OCI-LY1 (cell line): ENCODE data around the gene CARD14.

Experiments
- H2AFZ ChIP-seq: fragments of 200-600 bp; sonication (generic), shearing (Covaris generic); 2 replicates; pipeline ENCODE4 v1.6.0; 2014; ENCODE audit warnings: antibody characterized with exemption, mild to moderate bottlenecking, low read length
- H3F3A ChIP-seq: fragments of 200-600 bp; sonication (generic), shearing (Covaris generic); 2 replicates; pipeline ENCODE4 v1.6.0; 2014; ENCODE audit warnings: mild to moderate bottlenecking, antibody characterized with exemption, low read length, moderate library complexity; ENCODE audit not compliant: insufficient read depth
- H3K27ac ChIP-seq: fragments of 200-600 bp; sonication (generic); 2 replicates; pipeline ENCODE4 v1.5.1; 2014; ENCODE audit warnings: low read length, mixed run types, mild to moderate bottlenecking, low read depth; ENCODE audit not compliant: poor library complexity, severe bottlenecking
- H3K27me3 ChIP-seq: fragments of 200-600 bp; sonication (generic); 2 replicates; pipeline ENCODE4 v1.6.0; 2014; ENCODE audit warnings: antibody characterized with exemption, mild to moderate bottlenecking, low read length, moderate library complexity; ENCODE audit not compliant: insufficient read depth
- H3K36me3 ChIP-seq: fragments of 200-600 bp; sonication (generic); 2 replicates; pipeline ENCODE4 v1.6.1; 2014; ENCODE audit warnings: mild to moderate bottlenecking, antibody characterized with exemption, low read length, moderate library complexity, mixed read lengths; ENCODE audit not compliant: insufficient read depth
- H3K4me1 ChIP-seq: fragments of 200-600 bp; sonication (generic); 2 replicates; pipeline ENCODE4 v1.5.1; 2014; ENCODE audit warnings: mild to moderate bottlenecking, low read length, moderate library complexity; ENCODE audit not compliant: insufficient read depth, severe bottlenecking
- H3K4me2 ChIP-seq: fragments of 200-600 bp; sonication (generic), shearing (Covaris generic); 2 replicates; pipeline ENCODE4 v1.6.1; 2014; ENCODE audit warnings: low read length
- H3K4me3 ChIP-seq: fragments of 200-600 bp; sonication (generic); 2 replicates; pipeline ENCODE4 v1.5.1; 2014; ENCODE audit warnings: low read length, low read depth, mild to moderate bottlenecking, mixed read lengths; ENCODE audit not compliant: poor library complexity, severe bottlenecking
- H3K79me2 ChIP-seq: fragments of 200-600 bp; shearing (Covaris generic); 2 replicates; pipeline ENCODE4 v1.6.1; 2016; ENCODE audit warnings: mixed run types, low read length, mixed read lengths; ENCODE audit not compliant: insufficient read depth
- H3K9ac ChIP-seq: fragments of 200-600 bp; sonication (generic), shearing (Covaris generic); 2 replicates; pipeline ENCODE4 v1.6.1; 2014; ENCODE audit warnings: mild to moderate bottlenecking, low read length, mixed read lengths
- H3K9me2 ChIP-seq: fragments of 200-600 bp; sonication (generic), shearing (Covaris generic); 2 replicates; pipeline ENCODE4 v1.6.1; 2014; ENCODE audit warnings: low read depth, mild to moderate bottlenecking, low read length, mixed read lengths
- H3K9me3 ChIP-seq: fragments of 200-600 bp; shearing (Covaris generic); 2 replicates; pipeline ENCODE4 v1.6.1; 2014; ENCODE audit warnings: low read length, mixed read lengths
- H4K20me1 ChIP-seq: fragments of 200-600 bp; sonication (generic), shearing (Covaris generic); 2 replicates; pipeline ENCODE4 v1.6.0; 2016; ENCODE audit warnings: mild to moderate bottlenecking, low read length; ENCODE audit not compliant: insufficient read depth
- EZH2 ChIP-seq: fragments of 200-600 bp; sonication (generic), shearing (Covaris generic); IDR thresholded peaks from 2 replicates; pipeline ENCODE4 v1.8.0; 2017; ENCODE audit warnings: borderline replicate concordance, mixed run types, mild to moderate bottlenecking, antibody characterized with exemption, low read length, moderate library complexity, mixed read lengths
- TF ChIP-seq, protein P1 (sequence below): fragments of 200-600 bp; sonication (generic), shearing (Covaris generic); IDR thresholded peaks from 2 replicates; pipeline ENCODE4 v1.5.1; 2017; ENCODE audit warnings: mild to moderate bottlenecking, antibody characterized with exemption, low read length, moderate library complexity, mixed read lengths

The CARD14 gene

DNA sequence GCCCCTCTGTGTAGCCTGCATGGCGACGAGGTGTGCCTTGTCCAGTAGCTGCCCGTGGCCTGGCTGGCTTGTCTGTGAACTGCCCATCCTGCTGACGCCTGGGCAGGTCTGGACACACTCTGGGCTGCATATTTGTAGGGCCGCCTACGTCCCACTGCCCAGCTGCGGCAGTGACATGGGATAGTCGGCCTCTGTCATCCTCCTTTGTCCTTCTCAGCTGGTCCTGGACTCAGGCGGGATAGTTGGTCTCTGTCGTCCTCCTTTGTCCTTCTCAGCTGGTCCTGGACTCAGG lies 14.5 kb downstream of the CARD14 start:
- no peak overlapping the region for H3K9ac ChIP-seq
- peaks cover 13% of the 10 kb centered on the region for H3K27me3 ChIP-seq
- no peak overlapping the region for H3K4me2 ChIP-seq
- H3K4me1 ChIP-seq = no peaks in the 10 kb centered on the region
- H3K27ac ChIP-seq = no peak overlapping the region
- H3F3A ChIP-seq = no peaks in the 10 kb centered on the region
- H4K20me1 ChIP-seq = no peaks in the 10 kb centered on the region
- no peak overlapping the region for H2AFZ ChIP-seq
- H3K36me3 ChIP-seq = no peaks in the 10 kb centered on the region
- H3K9me3 ChIP-seq = no peaks in the 10 kb centered on the region
- TF ChIP-seq EZH2 = no peak
- TF ChIP-seq, protein P1, sequence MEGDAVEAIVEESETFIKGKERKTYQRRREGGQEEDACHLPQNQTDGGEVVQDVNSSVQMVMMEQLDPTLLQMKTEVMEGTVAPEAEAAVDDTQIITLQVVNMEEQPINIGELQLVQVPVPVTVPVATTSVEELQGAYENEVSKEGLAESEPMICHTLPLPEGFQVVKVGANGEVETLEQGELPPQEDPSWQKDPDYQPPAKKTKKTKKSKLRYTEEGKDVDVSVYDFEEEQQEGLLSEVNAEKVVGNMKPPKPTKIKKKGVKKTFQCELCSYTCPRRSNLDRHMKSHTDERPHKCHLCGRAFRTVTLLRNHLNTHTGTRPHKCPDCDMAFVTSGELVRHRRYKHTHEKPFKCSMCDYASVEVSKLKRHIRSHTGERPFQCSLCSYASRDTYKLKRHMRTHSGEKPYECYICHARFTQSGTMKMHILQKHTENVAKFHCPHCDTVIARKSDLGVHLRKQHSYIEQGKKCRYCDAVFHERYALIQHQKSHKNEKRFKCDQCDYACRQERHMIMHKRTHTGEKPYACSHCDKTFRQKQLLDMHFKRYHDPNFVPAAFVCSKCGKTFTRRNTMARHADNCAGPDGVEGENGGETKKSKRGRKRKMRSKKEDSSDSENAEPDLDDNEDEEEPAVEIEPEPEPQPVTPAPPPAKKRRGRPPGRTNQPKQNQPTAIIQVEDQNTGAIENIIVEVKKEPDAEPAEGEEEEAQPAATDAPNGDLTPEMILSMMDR = no peak
- H3K4me3 ChIP-seq = no peak overlapping the region
- H3K9me2 ChIP-seq = no peaks in the 10 kb centered on the region
- no peaks in the 10 kb centered on the region for H3K79me2 ChIP-seq

DNA sequence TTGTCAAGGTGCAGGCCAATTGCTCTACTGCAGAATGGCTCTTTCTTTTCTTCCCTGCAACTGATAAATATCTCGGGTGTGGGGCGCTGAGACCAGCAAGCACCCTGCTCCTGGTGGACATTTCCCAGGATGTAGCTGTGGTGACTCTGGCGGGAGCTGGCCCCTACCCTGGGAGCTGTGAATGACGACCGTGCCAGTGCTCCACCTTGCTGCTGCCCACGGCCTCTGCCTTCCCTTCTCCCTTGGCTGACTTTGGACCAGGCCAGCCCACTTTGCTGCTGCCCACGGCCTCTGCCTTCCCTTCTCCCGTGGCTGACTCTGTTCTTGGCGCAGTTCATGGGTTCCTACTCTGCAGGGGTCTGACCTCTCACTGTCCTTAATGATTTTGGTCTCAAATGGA lies 16.1 kb downstream of the CARD14 start:
- TF ChIP-seq, protein P1 = no peak
- TF ChIP-seq EZH2 = no peak

DNA sequence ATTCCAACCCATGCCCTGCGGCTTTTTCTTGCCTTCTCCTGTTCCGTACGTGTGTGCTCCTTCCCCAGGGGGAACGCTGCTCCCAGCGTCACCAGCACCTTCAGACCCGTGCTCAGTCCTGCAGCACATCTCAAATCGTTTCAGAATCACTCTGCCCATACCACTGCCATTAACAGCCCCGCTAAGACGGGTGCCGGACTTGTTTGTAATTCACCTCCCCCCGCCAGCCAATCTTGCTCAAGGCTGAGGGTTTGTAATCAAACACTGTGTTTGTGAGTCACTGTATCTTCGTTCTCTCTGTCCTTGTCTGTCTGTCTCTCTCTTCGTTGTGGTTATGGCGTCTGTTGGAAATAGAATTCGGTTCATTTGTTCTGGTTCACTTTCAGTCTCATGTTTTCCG lies 17.3 kb downstream of the CARD14 start:
- Histone ChIP-seq H3K9me3 (no peaks in the 10 kb centered on the region), H3K4me1 (no peaks in the 10 kb centered on the region), H3K79me2 (no peaks in the 10 kb centered on the region), H3K27ac (no peak overlapping the region), H3K4me3 (no peak overlapping the region), H3K36me3 (no peaks in the 10 kb centered on the region), H3K9me2 (no peaks in the 10 kb centered on the region), H3K9ac (no peak overlapping the region), H3F3A (no peaks in the 10 kb centered on the region), H3K27me3 (peaks cover 10% of the 10 kb centered on the region), H2AFZ (no peak overlapping the region), H4K20me1 (no peaks in the 10 kb centered on the region), H3K4me2 (no peak overlapping the region)
- no peak for TF ChIP-seq EZH2
- TF ChIP-seq, protein P1 = no peak

More for the DNA sequence above, 16.1 kb downstream of the CARD14 start:
- H3K4me3 ChIP-seq = no peak overlapping the region
- peaks cover 10% of the 10 kb centered on the region for H3K27me3 ChIP-seq
- H4K20me1 ChIP-seq = no peaks in the 10 kb centered on the region
- H3K27ac ChIP-seq = no peak overlapping the region
- no peaks in the 10 kb centered on the region for H3F3A ChIP-seq
- H3K9me2 ChIP-seq = no peaks in the 10 kb centered on the region
- H3K36me3 ChIP-seq = no peaks in the 10 kb centered on the region
- no peaks in the 10 kb centered on the region for H3K9me3 ChIP-seq
- H3K9ac ChIP-seq = no peak overlapping the region
- no peaks in the 10 kb centered on the region for H3K4me1 ChIP-seq
- H3K4me2 ChIP-seq = no peak overlapping the region
- H3K79me2 ChIP-seq = no peaks in the 10 kb centered on the region
- H2AFZ ChIP-seq = no peak overlapping the region
